Measurements from ENCODE around the gene TMEFF2.

Gene TMEFF2

GRCh38 chr2:192043216-192043870 is 151.4 kb downstream of the TMEFF2 start:
- Mint-ChIP-seq H3K9me3 (peaks cover 5% of the 10 kb centered on the region), H3K27ac (no peak overlapping the region), H3K27me3 (ENCODE audit: low read depth) (no peaks in the 10 kb centered on the region), H3K4me1 (no peaks in the 10 kb centered on the region), H3K4me3 (no peak overlapping the region), H3K36me3 (ENCODE audit: low read depth) (no peaks in the 10 kb centered on the region)
- no peak for TF ChIP-seq CTCF (IDR thresholded peaks at IDR 0.05; ENCODE audit: unreplicated experiment in 3 of 3)

GRCh38 chr2:192042126-192042525 is 152.6 kb downstream of the TMEFF2 start:
- no peaks in the 10 kb centered on the region for H3K36me3 Mint-ChIP-seq (ENCODE audit: low read depth)
- TF ChIP-seq CTCF (IDR thresholded peaks at IDR 0.05; ENCODE audit: unreplicated experiment in 3 of 3) = no peak
- H3K27me3 Mint-ChIP-seq (ENCODE audit: low read depth) = no peaks in the 10 kb centered on the region
- peaks cover 5% of the 10 kb centered on the region for H3K9me3 Mint-ChIP-seq
- no peak overlapping the region for H3K27ac Mint-ChIP-seq
- no peak overlapping the region for H3K4me3 Mint-ChIP-seq
- H3K4me1 Mint-ChIP-seq = no peaks in the 10 kb centered on the region

- no peak for TF ChIP-seq CTCF (IDR thresholded peaks at IDR 0.05; ENCODE audit: unreplicated experiment in 3 of 3)
- Mint-ChIP-seq H3K36me3 (ENCODE audit: low read depth) (no peaks in the 10 kb centered on the region), H3K4me1 (peaks cover 5% of the 10 kb centered on the region), H3K27ac (no peak overlapping the region), H3K9me3 (peaks cover 5% of the 10 kb centered on the region), H3K4me3 (no peak overlapping the region), H3K27me3 (ENCODE audit: low read depth) (no peaks in the 10 kb centered on the region)
These were observed 156.6 kb downstream of the TMEFF2 start for GRCh38 chr2:192038110-192038509.

GRCh38 chr2:192035731-192036442 is 158.8 kb downstream of the TMEFF2 start:
- no peak overlapping the region for H3K4me3 Mint-ChIP-seq
- H3K27me3 Mint-ChIP-seq (ENCODE audit: low read depth) = no peaks in the 10 kb centered on the region
- no peaks in the 10 kb centered on the region for H3K36me3 Mint-ChIP-seq (ENCODE audit: low read depth)
- H3K4me1 Mint-ChIP-seq = peaks cover 5% of the 10 kb centered on the region
- peaks cover 5% of the 10 kb centered on the region for H3K9me3 Mint-ChIP-seq
- no peak for TF ChIP-seq CTCF (IDR thresholded peaks at IDR 0.05; ENCODE audit: unreplicated experiment in 3 of 3)
- H3K27ac Mint-ChIP-seq = no peak overlapping the region

- Mint-ChIP-seq H3K9me3 (no peaks in the 10 kb centered on the region), H3K27me3 (ENCODE audit: low read depth) (no peaks in the 10 kb centered on the region), H3K4me1 (peaks cover 3% of the 10 kb centered on the region), H3K4me3 (no peak overlapping the region), H3K36me3 (ENCODE audit: low read depth) (no peaks in the 10 kb centered on the region), H3K27ac (no peak overlapping the region)
- no peak for TF ChIP-seq CTCF (IDR thresholded peaks at IDR 0.05; ENCODE audit: unreplicated experiment in 3 of 3)
These were observed 163.9 kb downstream of the TMEFF2 start for GRCh38 chr2:192030856-192031255.

GRCh38 chr2:192030289-192030688 is 164.4 kb downstream of the TMEFF2 start:
- H3K27ac Mint-ChIP-seq = no peak overlapping the region
- TF ChIP-seq CTCF (IDR thresholded peaks at IDR 0.05; ENCODE audit: unreplicated experiment in 3 of 3) = no peak
- H3K4me1 Mint-ChIP-seq = no peaks in the 10 kb centered on the region
- H3K4me3 Mint-ChIP-seq = no peak overlapping the region
- H3K9me3 Mint-ChIP-seq = no peaks in the 10 kb centered on the region
- no peaks in the 10 kb centered on the region for H3K36me3 Mint-ChIP-seq (ENCODE audit: low read depth)
- no peaks in the 10 kb centered on the region for H3K27me3 Mint-ChIP-seq (ENCODE audit: low read depth)
